Testis (tissue), 5 donors: ENCODE results near the gene CAMTA1. TPM values are rescaled to one million over a fixed set of nuclear protein-coding genes. Genes with fewer than 3 reads are reported as not detected.
"Not testable (repeated sequence)": the region's sequence is repeated elsewhere in the genome, so short reads cannot be mapped to it uniquely, and the experiment has no call there.

Source experiments
- DNase-seq: peaks from one replicate; pipeline ENCODE4 v3.0.0-alpha.2; 2019
- H3K27ac ChIP-seq, 2 donors: fragments of 200-600 bp; sonication (generic); one replicate each; pipeline ENCODE4 v1.5.1; 2019
- H3K27me3 ChIP-seq: fragments of 200-600 bp; sonication (generic); one replicate; pipeline ENCODE4 v1.5.1; 2019
- H3K36me3 ChIP-seq: fragments of 200-600 bp; sonication (generic); one replicate; pipeline ENCODE4 v1.5.1; 2017; ENCODE audit warnings: low read depth; ENCODE audit errors: missing control alignments
- H3K4me1 ChIP-seq: fragments of 200-600 bp; sonication (generic); one replicate; pipeline ENCODE4 v1.5.1; 2019
- H3K4me3 ChIP-seq, 2 donors: fragments of 200-600 bp; sonication (generic); one replicate each; pipeline ENCODE4 v1.5.1; 2017 to 2019
- H3K9me3 ChIP-seq: fragments of 200-600 bp; sonication (generic); one replicate; pipeline ENCODE4 v1.5.1; 2017
- CTCF ChIP-seq, 3 experiments: fragments of 450-650 bp in 2 of 3; fragments of 200-600 bp in 1 of 3; sonication (generic) in 1 of 3; IDR thresholded peaks; one replicate each; pipeline ENCODE4 v1.5.1; 2016 to 2019; ENCODE audit warnings: antibody characterized with exemption in 3 of 3, mild to moderate bottlenecking in 2 of 3, moderate library complexity in 1 of 3
- POLR2A ChIP-seq: fragments of 450-650 bp; IDR thresholded peaks from one replicate; pipeline ENCODE4 v1.6.1; 2017; ENCODE audit warnings: antibody characterized with exemption, mild to moderate bottlenecking, moderate library complexity
- WGBS, 2 donors: methylation state at CpG; one replicate each; pipeline ENCODE4 v1.1.5; 2018; 5-methylcytosine and 5-hydroxymethylcytosine counted together
- intact Hi-C: fragments of 100-400 bp; cut with DNase I; formaldehyde crosslinking; loops from one replicate; pipeline ENCODE4 v1.15.1; 2023; ENCODE audit warnings: low total_unique reads
- long read RNA-seq, 2 donors: transcript quantifications; one replicate each; lab custom pipeline, GENCODE V29; 2026
- polyA plus RNA-seq: library from polyadenylated mRNA; stranded (reverse); fragments of 350-450 nt; fragmentation: Illumina TruSeq; extraction: RNeasy Lipid Tissue Mini Kit (QIAGEN cat#74804); gene quantifications from one replicate; pipeline ENCODE4 v1.2.3, GENCODE V29; 2014; ENCODE audit warnings: low read depth, low replicate concordance; ENCODE audit not compliant: insufficient read depth
- total RNA-seq, 2 donors: library from RNA; depleted of rRNA; stranded (reverse); fragments of >200 nt; gene quantifications; one replicate each; pipeline ENCODE4 v1.2.3, GENCODE V29; 2016

The CAMTA1 gene
- 100 to 1,000 TPM; 119 to 158 TPM for total RNA-seq
- polyA plus RNA-seq, result 116 TPM
- long read RNA-seq, donor 1, transcript CAMTA1-209 (4 exons, 863 nt), result minor isoform, 7 of 104 reads
- long read RNA-seq, donor 1, transcript CAMTA1-213 (3 exons, 538 nt), result minor isoform, 29 of 104 reads
- long read RNA-seq, donor 1, transcript CAMTA1-208 (4 exons, 567 nt), result major isoform, 63 of 104 reads
- long read RNA-seq, donor 1, transcript CAMTA1-202 (5 exons, 431 nt), result minor isoform, 5 of 104 reads
- long read RNA-seq, donor 1, partial matches to known transcripts, result 0 of 104 reads
- long read RNA-seq, donor 1, other reads (novel, unspliced or antisense), result 0 of 104 reads
- long read RNA-seq, donor 2, transcript CAMTA1-213 (3 exons, 538 nt), result minor isoform, 20 of 92 reads
- long read RNA-seq, donor 2, transcript CAMTA1-208 (4 exons, 567 nt), result major isoform, 57 of 92 reads
- long read RNA-seq, donor 2, transcript CAMTA1-202 (5 exons, 431 nt), result minor isoform, 5 of 92 reads
- long read RNA-seq, donor 2, transcript CAMTA1-209 (4 exons, 863 nt), result minor isoform, 10 of 92 reads
- long read RNA-seq, donor 2, partial matches to known transcripts, result 0 of 92 reads
- long read RNA-seq, donor 2, other reads (novel, unspliced or antisense), result 0 of 92 reads

GRCh38 chr1:6785318-6785727 lies at the start of gene CAMTA1:
Gene CAMTA1 (plus strand): TSS chr1:6785454. CDS start chr1:6785531, 77 bp downstream.
- peak within 1 kb of the TSS; percentile 90 to 96 for H3K4me3 ChIP-seq
- no peaks in the 10 kb centered on the region for H3K36me3 ChIP-seq
- DNase-seq, result no peak
- H3K9me3 ChIP-seq, result no peaks in the 10 kb centered on the region
- no peaks in the 10 kb centered on the region for H3K27me3 ChIP-seq
- TF ChIP-seq CTCF (IDR thresholded peaks at IDR 0.05), result no peak
- no peak for TF ChIP-seq POLR2A
- 1% methylated on average over 57 of the region's 69 CpGs; no CpG with 5 or more reads in 1 of the 2 donors for WGBS, 2 donors
- intact Hi-C loops, result no loop called here
- H3K27ac ChIP-seq, result peak within 1 kb of the TSS; percentile 99 to 100
- H3K4me1 ChIP-seq, result peaks cover 15% of the 10 kb centered on the region

- no peak overlapping the region for H3K27ac ChIP-seq
- 75 to 83% methylated on average over 30 of the region's 30 CpGs for WGBS, 2 donors
- DNase-seq, result no peak
- TF ChIP-seq POLR2A, result no peak
- no peak for TF ChIP-seq CTCF (IDR thresholded peaks at IDR 0.05)
- intact Hi-C loops, result no loop called here
- peaks cover 10% of the 10 kb centered on the region for H3K4me1 ChIP-seq
- no peak overlapping the region for H3K4me3 ChIP-seq
- H3K27me3 ChIP-seq, result no peaks in the 10 kb centered on the region
- no peaks in the 10 kb centered on the region for H3K36me3 ChIP-seq
- H3K9me3 ChIP-seq, result no peaks in the 10 kb centered on the region
Observed at GRCh38 chr1:6738987-6739676, 46.1 kb upstream of the CAMTA1 start.

- DNase-seq, H3K4me3 ChIP-seq, H3K27me3 ChIP-seq, H3K36me3 ChIP-seq, intact Hi-C loops, H3K9me3 ChIP-seq: not testable (repeated sequence)
- H3K4me1 ChIP-seq, result peaks cover 11% of the 10 kb centered on the region
- WGBS, 2 donors, result 71 to 73% methylated on average over 7 of the region's 7 CpGs
- peak overlapping the region in 1 of 2 donors; percentile 81 for H3K27ac ChIP-seq
Observed at GRCh38 chr1:6742676-6743188, 42.5 kb upstream of the CAMTA1 start.

GRCh38 chr1:6743189-6744101 lies 41.8 kb upstream of the CAMTA1 start:
- H3K9me3 ChIP-seq, result no peaks in the 10 kb centered on the region
- WGBS, 2 donors, result 46 to 63% methylated on average over 20 of the region's 20 CpGs
- TF ChIP-seq POLR2A (no peak), CTCF (IDR thresholded peaks at IDR 0.05) (no peak)
- H3K27me3 ChIP-seq, result no peaks in the 10 kb centered on the region
- H3K4me3 ChIP-seq, result no peak overlapping the region
- peak overlapping the region; percentile 74 to 81 for H3K27ac ChIP-seq
- DNase-seq, result peak; percentile 43
- H3K4me1 ChIP-seq, result peaks cover 11% of the 10 kb centered on the region
- no peaks in the 10 kb centered on the region for H3K36me3 ChIP-seq
- intact Hi-C loops, result no loop called here
